Measurements from ENCODE around the gene SOHLH1.

The SOHLH1 gene

DNA sequence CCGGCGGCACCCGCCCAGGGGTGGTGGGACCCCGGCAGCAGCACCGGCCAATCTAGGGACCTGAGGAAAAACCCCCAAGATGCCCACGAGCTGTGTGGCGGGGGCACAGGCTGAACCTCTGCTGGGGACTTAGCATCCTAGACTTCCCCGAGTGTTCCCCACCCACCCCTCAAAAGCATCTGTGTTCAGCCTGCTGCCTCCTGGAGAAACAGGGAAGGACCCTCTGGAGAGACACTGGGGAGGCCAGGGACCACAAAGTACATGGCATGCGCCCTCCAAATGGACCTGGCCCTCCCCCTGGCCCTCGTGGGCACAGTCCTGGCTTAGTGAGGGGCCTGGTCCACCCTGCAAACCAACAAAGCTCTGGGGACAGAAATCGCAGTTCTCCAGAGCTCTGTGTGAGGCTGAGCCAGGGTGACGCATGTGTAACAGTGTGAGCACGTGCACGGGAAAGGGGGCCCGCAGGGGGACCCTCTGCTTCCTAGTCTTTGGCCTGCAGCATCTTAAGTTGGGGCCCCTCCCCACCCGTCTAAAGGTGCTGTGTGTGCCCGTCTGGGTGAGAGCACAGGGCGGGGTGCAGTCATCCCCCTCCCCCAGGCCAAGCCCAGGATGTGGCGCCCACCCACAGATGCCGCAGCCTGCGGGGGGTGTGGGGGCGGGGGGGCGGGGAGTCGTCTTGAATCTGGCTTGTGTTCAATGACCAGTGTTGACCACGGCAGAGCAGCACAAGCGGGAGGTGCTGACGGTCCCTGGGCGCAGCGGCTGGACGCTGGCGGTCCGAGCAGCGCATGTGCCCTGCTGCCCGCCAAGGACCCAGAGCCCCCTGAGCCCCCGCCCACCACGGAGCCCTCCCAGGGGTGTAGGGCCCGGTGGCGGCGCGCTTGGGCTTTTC lies 2.0 kb upstream of the SOHLH1 start:
- TF ChIP-seq, protein P1, sequence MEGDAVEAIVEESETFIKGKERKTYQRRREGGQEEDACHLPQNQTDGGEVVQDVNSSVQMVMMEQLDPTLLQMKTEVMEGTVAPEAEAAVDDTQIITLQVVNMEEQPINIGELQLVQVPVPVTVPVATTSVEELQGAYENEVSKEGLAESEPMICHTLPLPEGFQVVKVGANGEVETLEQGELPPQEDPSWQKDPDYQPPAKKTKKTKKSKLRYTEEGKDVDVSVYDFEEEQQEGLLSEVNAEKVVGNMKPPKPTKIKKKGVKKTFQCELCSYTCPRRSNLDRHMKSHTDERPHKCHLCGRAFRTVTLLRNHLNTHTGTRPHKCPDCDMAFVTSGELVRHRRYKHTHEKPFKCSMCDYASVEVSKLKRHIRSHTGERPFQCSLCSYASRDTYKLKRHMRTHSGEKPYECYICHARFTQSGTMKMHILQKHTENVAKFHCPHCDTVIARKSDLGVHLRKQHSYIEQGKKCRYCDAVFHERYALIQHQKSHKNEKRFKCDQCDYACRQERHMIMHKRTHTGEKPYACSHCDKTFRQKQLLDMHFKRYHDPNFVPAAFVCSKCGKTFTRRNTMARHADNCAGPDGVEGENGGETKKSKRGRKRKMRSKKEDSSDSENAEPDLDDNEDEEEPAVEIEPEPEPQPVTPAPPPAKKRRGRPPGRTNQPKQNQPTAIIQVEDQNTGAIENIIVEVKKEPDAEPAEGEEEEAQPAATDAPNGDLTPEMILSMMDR (conservative IDR thresholded peaks at IDR 0.05): no peak
- H3K27ac ChIP-seq: peak overlapping the region; percentile 53; the same call in 1 of the 2 replicates

DNA sequence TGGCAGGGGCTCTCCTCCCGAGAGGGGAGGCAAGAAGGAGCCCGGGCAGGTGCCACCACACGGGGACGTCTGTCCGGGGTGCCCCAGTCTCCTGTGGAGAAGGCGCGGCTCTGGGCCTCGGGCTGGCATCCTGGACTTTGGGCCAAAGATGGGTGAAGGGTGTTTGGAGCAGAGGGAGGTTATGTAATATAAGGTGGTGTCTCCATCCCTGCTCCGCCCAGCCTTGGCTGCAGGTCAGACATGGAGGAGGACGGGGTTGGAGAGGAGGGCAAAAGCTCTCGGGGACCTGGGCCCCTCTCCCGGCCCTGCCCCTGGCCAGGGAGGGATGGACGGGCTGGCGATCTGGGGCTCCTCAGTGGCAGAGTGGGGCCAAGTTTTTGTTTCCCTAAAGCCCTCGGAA lies 1.2 kb upstream of the SOHLH1 start:
- TF ChIP-seq, protein P1 (conservative IDR thresholded peaks at IDR 0.05): no peak
- no peak overlapping the region for H3K27ac ChIP-seq

DNA sequence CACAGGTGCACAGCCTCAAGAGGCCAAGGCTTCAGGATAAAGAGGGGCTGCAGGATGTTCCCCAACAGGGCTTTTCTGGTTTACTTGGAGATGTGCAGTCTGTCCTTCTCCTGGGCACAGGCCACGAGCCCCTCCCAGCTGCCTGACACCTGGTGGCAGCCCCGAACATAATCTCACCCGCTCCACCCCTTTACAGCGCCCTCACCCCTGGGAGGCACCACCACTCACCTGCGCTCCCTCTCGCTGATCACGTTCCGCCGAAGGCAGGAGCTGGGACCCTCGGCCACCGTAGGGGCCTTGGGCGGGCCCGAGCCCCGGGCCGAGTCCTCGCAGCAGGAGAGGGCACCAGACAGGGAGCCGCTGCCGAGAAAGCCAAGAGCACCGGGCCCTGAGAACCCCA lies 514 bp downstream of the SOHLH1 start:
- H3K27ac ChIP-seq: no peak overlapping the region
- TF ChIP-seq, protein P1 (conservative IDR thresholded peaks at IDR 0.05): 0 out of 2 replicates have a peak, but pooled peaks have one; percentile 7

DNA sequence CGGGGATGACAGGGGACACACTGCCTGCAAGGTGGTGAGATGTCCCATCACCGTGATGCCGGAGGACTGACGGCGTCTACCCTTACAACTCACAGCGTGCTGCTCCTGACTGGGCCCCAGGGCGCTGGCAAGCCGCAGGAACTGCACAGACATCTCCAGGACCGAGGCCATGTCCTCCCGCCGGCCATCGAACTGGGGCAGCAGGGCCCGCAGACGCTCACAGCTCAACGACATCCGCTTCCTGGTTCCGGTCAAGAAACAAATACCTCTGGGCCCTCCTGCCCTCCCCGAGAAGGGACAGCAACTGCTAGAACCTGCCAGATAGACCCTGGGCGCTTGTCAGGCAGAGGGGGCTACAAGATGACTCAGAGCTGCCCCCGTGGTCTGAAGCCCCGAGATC lies 1.0 kb downstream of the SOHLH1 start:
- TF ChIP-seq, protein P1 (conservative IDR thresholded peaks at IDR 0.05): no peak
- no peak overlapping the region for H3K27ac ChIP-seq

DNA sequence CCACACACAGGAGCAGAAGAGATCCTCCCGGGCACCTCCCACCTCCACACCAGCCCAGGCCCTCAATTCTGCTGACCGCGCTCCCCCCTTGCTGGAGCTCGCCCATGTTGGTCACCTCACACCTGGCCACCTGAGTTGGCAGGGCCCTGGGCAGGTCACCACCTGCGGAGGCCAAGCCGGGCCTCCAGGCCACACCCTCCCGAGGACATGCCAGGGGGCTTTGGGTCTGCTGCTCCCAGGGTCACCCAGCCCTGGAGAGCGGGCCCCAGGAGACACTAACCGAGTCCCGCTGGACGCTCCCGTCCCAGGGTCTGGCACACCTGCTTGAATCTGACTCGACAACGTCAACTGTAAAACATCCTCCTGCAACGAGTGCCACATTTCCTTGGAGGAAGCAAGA lies 2.1 kb downstream of the SOHLH1 start:
- TF ChIP-seq, protein P1 (conservative IDR thresholded peaks at IDR 0.05): no peak
- no peak overlapping the region for H3K27ac ChIP-seq

DNA sequence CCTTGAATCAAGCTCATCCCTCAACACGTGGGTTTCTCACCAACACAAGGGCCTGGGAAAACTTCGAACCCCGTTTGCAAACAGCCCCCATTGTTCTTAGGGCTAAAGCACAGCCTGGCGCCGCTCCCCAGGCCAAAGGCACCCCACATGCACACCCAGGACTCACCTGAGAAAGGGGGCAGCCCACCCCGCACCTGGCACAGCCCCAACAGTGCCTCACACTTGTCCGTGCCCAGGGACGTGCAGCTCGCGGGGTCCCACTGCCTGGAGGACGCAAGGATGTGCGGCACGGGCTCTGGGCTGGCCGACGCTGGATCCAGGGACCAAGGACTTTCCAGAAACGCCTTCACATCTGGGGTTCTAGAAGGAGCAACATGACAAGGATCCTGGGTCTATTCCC lies 2.8 kb downstream of the SOHLH1 start:
- TF ChIP-seq, protein P1 (conservative IDR thresholded peaks at IDR 0.05): no peak
- H3K27ac ChIP-seq: no peak overlapping the region

DNA sequence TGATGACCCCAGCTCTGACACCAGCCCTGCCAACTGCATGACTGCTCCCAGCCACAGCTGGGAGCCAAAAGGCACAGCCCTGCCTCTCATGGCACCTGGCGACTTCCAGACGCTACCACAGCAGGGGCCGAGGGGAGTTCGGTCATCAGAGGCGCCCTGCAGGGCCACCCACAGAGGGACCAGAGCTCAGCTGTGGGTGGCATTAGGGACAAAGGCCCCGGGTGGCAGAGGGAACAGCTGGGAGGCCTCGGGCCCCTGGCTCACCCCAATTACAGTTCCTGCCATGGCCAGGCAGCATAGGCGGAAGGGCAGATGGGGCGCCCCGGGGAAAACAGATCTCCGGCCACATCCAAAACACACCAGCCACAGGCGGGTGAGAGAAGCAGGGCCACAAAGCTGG lies 3.6 kb downstream of the SOHLH1 start:
- no peak overlapping the region for H3K27ac ChIP-seq
- TF ChIP-seq, protein P1 (conservative IDR thresholded peaks at IDR 0.05): no peak
